Prostate gland (tissue), 2 donors: ENCODE results near the gene GNPNAT1. TPM values are rescaled to one million over a fixed set of nuclear protein-coding genes. Genes with fewer than 3 reads are reported as not detected.

Source experiments
- DNase-seq: peaks from one replicate; pipeline ENCODE4 v3.0.0-alpha.2; 2019; ENCODE audit warnings: low spot score
- H3K27ac ChIP-seq, 2 donors: fragments of 200-600 bp; sonication (generic); 2 replicates each; pipeline ENCODE4 v1.5.1; 2017 to 2019
- H3K27me3 ChIP-seq: fragments of 200-600 bp; sonication (generic); replicated peaks from 2 replicates; pipeline ENCODE4 v1.5.1; 2019; ENCODE audit not compliant: insufficient read depth
- H3K36me3 ChIP-seq, 2 donors: fragments of 200-600 bp; sonication (generic); 1 replicate in 1 of 2; 2 replicates in 1 of 2; pipeline versions ENCODE4 v1.5.1 to v1.8.1; 2017 to 2019
- H3K4me1 ChIP-seq: fragments of 200-600 bp; sonication (generic); replicated peaks from 2 replicates; pipeline ENCODE4 v1.5.1; 2019
- H3K4me3 ChIP-seq, 2 donors: fragments of 200-600 bp; sonication (generic); 2 replicates each; pipeline ENCODE4 v1.5.1; 2017 to 2019
- H3K9me3 ChIP-seq: fragments of 200-600 bp; sonication (generic); 2 replicates; pipeline ENCODE4 v1.5.1; 2017
- POLR2A ChIP-seq: fragments of 450-650 bp; IDR thresholded peaks from one replicate; pipeline ENCODE4 v1.6.1; 2016; ENCODE audit warnings: antibody characterized with exemption, mild to moderate bottlenecking
- POLR2AphosphoS5 ChIP-seq: sonication (generic); formaldehyde crosslinking; IDR thresholded peaks from one replicate; pipeline ENCODE4 v1.6.1; 2017; ENCODE audit warnings: antibody characterized with exemption
- WGBS: methylation state at CpG from one replicate; pipeline ENCODE4 v1.1.5; 2018; 5-methylcytosine and 5-hydroxymethylcytosine counted together
- intact Hi-C: fragments of 100-400 bp; cut with DNase I; formaldehyde crosslinking; loops from one replicate; pipeline ENCODE4 v1.14.2; 2022
- total RNA-seq, 2 donors: library from RNA; depleted of rRNA; stranded (reverse); fragments of >200 nt; gene quantifications; one replicate each; pipeline ENCODE4 v1.1.0, GENCODE V29; 2016
- TF ChIP-seq, protein P1 (sequence below), 4 experiments: fragments of 200-600 bp in 2 of 4; fragments of 450-650 bp in 2 of 4; sonication (generic) in 2 of 4; IDR thresholded peaks; 1 replicate in 3 of 4; 2 replicates in 1 of 4; pipeline ENCODE4 v1.5.1; 2016 to 2019; ENCODE audit warnings: antibody characterized with exemption in 4 of 4, mild to moderate bottlenecking in 2 of 4, moderate library complexity in 2 of 4

Gene GNPNAT1
- total RNA-seq, 2 donors from 2014 or later, result 26.2 to 41.4 TPM

GRCh38 chr14:52825085-52825484 lies 33.7 kb upstream of the GNPNAT1 start:
- intact Hi-C loops, result loop anchor here (10.0 kb wide), 1 partner anchor 480 kb away; no protein-coding TSS in a partner anchor
- DNase-seq, result no peak
- H3K36me3 ChIP-seq, result no peaks in the 10 kb centered on the region
- H3K4me1 ChIP-seq, result no peaks in the 10 kb centered on the region
- no peak for TF ChIP-seq POLR2AphosphoS5
- TF ChIP-seq, protein P1, sequence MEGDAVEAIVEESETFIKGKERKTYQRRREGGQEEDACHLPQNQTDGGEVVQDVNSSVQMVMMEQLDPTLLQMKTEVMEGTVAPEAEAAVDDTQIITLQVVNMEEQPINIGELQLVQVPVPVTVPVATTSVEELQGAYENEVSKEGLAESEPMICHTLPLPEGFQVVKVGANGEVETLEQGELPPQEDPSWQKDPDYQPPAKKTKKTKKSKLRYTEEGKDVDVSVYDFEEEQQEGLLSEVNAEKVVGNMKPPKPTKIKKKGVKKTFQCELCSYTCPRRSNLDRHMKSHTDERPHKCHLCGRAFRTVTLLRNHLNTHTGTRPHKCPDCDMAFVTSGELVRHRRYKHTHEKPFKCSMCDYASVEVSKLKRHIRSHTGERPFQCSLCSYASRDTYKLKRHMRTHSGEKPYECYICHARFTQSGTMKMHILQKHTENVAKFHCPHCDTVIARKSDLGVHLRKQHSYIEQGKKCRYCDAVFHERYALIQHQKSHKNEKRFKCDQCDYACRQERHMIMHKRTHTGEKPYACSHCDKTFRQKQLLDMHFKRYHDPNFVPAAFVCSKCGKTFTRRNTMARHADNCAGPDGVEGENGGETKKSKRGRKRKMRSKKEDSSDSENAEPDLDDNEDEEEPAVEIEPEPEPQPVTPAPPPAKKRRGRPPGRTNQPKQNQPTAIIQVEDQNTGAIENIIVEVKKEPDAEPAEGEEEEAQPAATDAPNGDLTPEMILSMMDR (IDR thresholded peaks at IDR 0.05), result no peak
- H3K4me3 ChIP-seq, result no peak overlapping the region
- H3K27me3 ChIP-seq, result no peaks in the 10 kb centered on the region
- no peaks in the 10 kb centered on the region for H3K9me3 ChIP-seq
- H3K27ac ChIP-seq, result no peak overlapping the region
- WGBS, result 83% methylated on average over 4 of the region's 4 CpGs

DNA sequence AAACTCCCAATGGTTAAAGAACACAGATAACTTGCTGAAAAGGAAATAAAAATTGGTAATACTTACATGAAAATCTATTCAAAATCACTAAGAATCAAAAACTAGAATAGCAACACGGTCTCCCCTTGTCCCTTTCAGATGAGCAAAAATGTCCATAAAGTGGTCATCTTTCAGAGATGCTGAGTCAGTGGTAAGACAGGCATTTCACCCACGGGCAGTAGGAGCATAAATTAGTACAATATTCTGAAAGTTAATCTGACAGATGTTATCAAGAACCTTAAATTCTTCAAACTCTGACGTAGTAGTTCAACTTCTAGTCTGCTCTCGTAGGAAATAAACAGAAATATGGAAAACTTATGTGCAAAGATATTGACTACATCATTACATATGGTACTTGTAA lies 33.1 kb upstream of the GNPNAT1 start:
- TF ChIP-seq, protein P1 (IDR thresholded peaks at IDR 0.05), result no peak
- TF ChIP-seq POLR2AphosphoS5 (no peak), POLR2A (no peak)
- H3K4me3 ChIP-seq, result no peak overlapping the region
- H3K27me3 ChIP-seq, result no peaks in the 10 kb centered on the region
- H3K9me3 ChIP-seq, result no peaks in the 10 kb centered on the region
- no peaks in the 10 kb centered on the region for H3K4me1 ChIP-seq
- no peak overlapping the region for H3K27ac ChIP-seq
- DNase-seq, result no peak
- H3K36me3 ChIP-seq, result no peaks in the 10 kb centered on the region
- intact Hi-C loops, result loop anchor here (5.0 to 10.0 kb wide), 2 partner anchors 233 to 480 kb away; no protein-coding TSS in a partner anchor
- 37% methylated on average over 4 of the region's 4 CpGs for WGBS

- Histone ChIP-seq H3K27ac (no peak overlapping the region), H3K36me3 (no peaks in the 10 kb centered on the region), H3K4me3 (no peak overlapping the region), H3K9me3 (no peaks in the 10 kb centered on the region), H3K27me3 (no peaks in the 10 kb centered on the region), H3K4me1 (no peaks in the 10 kb centered on the region)
- intact Hi-C loops, result loop anchor here (2.0 to 10.0 kb wide), 3 partner anchors 139 to 483 kb away; no protein-coding TSS in a partner anchor
- DNase-seq, result no peak
- WGBS, result 57% methylated on average over 7 of the region's 7 CpGs
- no peak for TF ChIP-seq POLR2A
- TF ChIP-seq POLR2AphosphoS5, result no peak
- TF ChIP-seq, protein P1 (IDR thresholded peaks at IDR 0.05), result no peak
These were observed 30.4 kb upstream of the GNPNAT1 start for GRCh38 chr14:52821805-52822250.

DNA sequence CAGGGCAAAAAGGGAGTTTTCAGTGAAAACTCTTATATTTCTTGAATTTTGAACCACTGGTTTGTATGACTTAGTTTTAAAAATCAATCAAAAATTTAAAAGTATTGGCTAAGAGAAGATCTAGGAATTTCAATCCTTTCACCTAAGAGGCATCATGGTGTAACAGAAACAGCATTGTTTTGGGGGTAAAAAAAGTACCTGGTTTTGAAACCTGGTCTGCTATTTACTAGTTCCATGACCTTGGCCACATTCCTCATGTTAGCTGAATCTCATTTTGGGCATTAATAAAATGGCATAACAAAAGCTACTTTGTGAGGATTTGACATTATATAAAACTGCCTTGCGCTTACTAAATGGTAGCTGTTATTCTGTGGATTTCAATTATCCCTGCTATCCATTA lies 16.7 kb upstream of the GNPNAT1 start:
- no peaks in the 10 kb centered on the region for H3K9me3 ChIP-seq
- 87% methylated on average over 1 of the region's 1 CpG for WGBS
- DNase-seq, result no peak
- no peaks in the 10 kb centered on the region for H3K36me3 ChIP-seq
- no peak overlapping the region for H3K4me3 ChIP-seq
- intact Hi-C loops, result no loop called here
- H3K4me1 ChIP-seq, result no peaks in the 10 kb centered on the region
- TF ChIP-seq POLR2AphosphoS5 (no peak), POLR2A (no peak)
- TF ChIP-seq, protein P1 (IDR thresholded peaks at IDR 0.05), result no peak
- no peaks in the 10 kb centered on the region for H3K27me3 ChIP-seq
- H3K27ac ChIP-seq, result no peak overlapping the region

DNA sequence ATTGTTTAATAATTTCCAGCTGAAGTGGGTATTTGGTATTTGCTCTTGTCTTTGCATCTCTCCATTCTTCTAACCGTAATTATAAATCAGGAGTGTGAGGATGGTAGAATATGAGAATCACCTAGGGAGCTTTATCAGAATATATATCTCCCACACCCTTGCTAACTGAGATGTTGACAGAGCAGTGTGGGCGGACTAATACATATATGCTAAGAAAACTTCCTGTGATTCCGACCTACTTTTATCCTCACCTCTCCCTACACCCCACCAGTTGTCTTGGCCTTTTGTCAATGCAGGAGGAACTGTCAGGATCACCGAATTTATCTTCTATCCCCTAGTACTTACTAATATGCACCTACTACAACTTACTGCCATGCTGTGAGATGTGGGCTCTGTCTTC lies 14.7 kb upstream of the GNPNAT1 start:
- WGBS, result 75% methylated on average over 4 of the region's 4 CpGs
- H3K36me3 ChIP-seq, result no peaks in the 10 kb centered on the region
- no peaks in the 10 kb centered on the region for H3K27me3 ChIP-seq
- H3K9me3 ChIP-seq, result no peaks in the 10 kb centered on the region
- intact Hi-C loops, result no loop called here
- TF ChIP-seq POLR2AphosphoS5 (no peak), POLR2A (no peak)
- TF ChIP-seq, protein P1 (IDR thresholded peaks at IDR 0.05), result no peak
- H3K4me3 ChIP-seq, result no peak overlapping the region
- no peaks in the 10 kb centered on the region for H3K4me1 ChIP-seq
- H3K27ac ChIP-seq, result no peak overlapping the region
- no peak for DNase-seq
